Measurements from ENCODE around the gene EYA2.
"Not testable (repeated sequence)": the region's sequence is repeated elsewhere in the genome, so short reads cannot be mapped to it uniquely, and the experiment has no call there.

Gene EYA2

DNA sequence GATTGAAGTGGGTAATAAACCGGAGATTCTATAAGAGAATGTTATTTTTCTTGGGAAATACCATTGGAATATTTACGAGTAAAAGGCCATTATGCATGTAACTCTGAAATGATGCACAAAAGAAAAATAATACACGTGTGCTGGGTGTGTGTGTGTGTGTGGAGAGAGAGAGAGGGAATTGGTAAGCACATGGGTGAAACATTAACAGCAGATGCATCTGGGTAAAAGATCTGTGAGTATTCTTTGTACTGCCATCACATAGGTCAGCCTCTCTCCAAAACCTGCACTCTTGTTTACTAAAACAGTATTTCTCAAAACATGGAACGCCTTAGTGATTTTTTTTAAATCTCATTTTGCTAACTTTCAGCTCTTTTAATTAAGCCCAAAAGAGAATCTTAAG is 28.9 kb downstream of the EYA2 start:
- DNase-seq (ENCODE audit: low read depth): no peak
- no peak overlapping the region for H3K4me3 ChIP-seq (ENCODE audit: low read depth, low read length)
- TF ChIP-seq, protein P1, sequence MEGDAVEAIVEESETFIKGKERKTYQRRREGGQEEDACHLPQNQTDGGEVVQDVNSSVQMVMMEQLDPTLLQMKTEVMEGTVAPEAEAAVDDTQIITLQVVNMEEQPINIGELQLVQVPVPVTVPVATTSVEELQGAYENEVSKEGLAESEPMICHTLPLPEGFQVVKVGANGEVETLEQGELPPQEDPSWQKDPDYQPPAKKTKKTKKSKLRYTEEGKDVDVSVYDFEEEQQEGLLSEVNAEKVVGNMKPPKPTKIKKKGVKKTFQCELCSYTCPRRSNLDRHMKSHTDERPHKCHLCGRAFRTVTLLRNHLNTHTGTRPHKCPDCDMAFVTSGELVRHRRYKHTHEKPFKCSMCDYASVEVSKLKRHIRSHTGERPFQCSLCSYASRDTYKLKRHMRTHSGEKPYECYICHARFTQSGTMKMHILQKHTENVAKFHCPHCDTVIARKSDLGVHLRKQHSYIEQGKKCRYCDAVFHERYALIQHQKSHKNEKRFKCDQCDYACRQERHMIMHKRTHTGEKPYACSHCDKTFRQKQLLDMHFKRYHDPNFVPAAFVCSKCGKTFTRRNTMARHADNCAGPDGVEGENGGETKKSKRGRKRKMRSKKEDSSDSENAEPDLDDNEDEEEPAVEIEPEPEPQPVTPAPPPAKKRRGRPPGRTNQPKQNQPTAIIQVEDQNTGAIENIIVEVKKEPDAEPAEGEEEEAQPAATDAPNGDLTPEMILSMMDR (IDR thresholded peaks at IDR 0.05; ENCODE audit: insufficient read depth, low read depth, low read length, missing control alignments): no peak

DNA sequence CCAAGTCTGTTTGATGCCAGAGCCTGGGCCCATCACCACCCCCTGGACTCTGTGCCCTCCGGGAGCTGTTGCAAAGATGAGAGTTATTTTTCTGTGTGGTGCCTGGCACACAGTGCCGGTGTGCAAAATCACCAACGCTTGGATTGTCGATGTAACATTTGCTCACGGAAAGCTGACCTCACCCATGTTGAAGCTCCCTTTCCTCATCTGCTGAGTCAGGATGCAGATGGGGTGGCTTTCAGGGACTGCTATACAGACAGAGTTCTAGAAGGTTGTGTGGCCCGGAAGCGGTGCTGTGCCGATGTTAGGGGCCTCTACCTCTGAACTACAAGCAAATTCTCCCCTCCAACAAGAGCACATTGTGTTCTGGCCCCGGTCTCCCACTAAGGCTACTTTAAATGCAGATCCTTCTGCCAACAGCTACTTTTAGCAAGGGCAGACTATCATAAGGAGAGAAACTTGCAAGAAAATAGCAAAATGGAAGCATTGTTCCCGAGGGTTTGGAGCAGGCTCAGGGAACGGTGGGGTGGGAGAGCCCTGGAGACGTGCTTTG is 34.0 kb downstream of the EYA2 start:
- H3K4me3 ChIP-seq (ENCODE audit: low read depth, low read length): no peak overlapping the region
- DNase-seq (ENCODE audit: low read depth): no peak
- TF ChIP-seq, protein P1 (IDR thresholded peaks at IDR 0.05; ENCODE audit: insufficient read depth, low read depth, low read length, missing control alignments): no peak

DNA sequence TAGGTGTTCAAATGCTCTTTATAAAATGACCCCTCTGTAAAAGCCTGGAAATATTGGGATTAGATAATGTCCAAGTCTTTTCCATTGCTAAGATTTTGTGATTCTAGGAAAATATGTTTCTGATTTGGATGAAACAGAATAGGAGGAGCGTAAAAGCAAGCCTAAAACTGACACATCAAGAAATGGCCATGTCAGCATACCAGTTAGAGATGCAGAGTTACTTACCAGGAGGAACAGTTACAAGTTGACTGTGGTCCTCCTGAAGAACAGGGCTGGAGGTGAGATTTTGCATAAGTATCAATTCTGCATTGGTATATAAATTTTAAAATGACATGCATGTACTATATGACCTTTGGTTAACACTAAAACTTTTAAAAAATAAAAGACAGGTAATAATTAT is 35.3 kb downstream of the EYA2 start:
- DNase-seq (ENCODE audit: low read depth): no peak
- TF ChIP-seq, protein P1 (IDR thresholded peaks at IDR 0.05; ENCODE audit: insufficient read depth, low read depth, low read length, missing control alignments): no peak
- H3K4me3 ChIP-seq (ENCODE audit: low read depth, low read length): no peak overlapping the region

DNA sequence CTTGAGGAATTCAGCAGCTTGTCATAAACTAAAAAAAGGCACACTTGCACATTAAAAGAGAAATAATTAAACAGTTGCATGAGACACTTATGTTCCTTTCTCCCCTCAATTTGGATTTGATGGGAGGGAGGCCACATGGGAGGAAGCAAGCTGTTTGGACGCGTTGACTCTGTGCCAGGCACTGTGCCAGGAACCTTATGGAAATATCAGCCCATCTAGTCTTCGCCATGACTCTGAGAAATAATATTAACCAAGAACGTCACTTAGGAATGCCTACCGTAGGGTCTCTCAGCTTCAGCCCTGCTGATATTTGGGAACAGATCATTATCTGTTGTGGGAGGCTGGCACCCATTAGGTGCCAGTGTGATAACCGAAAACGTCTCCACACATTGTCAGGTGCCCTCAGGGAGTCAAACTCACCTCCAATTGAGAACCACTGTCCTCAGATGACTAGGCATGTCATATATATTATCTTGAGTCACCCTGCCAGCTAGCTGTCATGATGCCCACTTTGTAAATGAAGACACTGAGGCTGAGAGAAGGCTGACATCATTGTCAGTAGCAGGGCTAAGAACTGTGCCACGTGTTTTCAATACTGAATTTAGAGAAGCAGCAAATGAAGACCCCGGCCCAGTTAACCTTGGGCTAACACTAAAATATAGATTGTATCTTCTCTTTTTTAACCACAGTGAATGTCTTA is 36.1 kb downstream of the EYA2 start:
- DNase-seq (ENCODE audit: low read depth): no peak
- no peak overlapping the region for H3K4me3 ChIP-seq (ENCODE audit: low read depth, low read length)
- TF ChIP-seq, protein P1 (IDR thresholded peaks at IDR 0.05; ENCODE audit: insufficient read depth, low read depth, low read length, missing control alignments): no peak

DNA sequence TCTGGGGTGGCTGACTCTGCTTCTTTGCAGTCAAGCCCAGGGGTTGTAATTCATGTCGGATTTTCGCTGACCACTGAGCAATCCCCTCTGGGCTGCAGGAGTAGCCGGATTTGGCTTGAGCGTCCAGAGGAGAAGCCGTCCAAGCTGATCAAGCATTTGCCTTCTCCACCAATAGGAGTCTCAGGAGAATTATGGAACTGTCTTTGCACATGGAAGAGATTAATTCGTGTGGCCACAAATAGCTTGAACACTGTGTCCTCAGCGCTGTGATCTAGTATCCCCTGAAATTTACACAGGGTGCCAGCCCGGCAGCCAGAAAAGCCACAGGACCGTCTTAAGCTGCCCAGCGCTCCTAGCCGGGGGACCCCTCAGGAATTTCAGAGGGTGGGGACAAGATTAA is 37.1 kb downstream of the EYA2 start:
- TF ChIP-seq, protein P1 (IDR thresholded peaks at IDR 0.05; ENCODE audit: insufficient read depth, low read depth, low read length, missing control alignments): no peak
- H3K4me3 ChIP-seq (ENCODE audit: low read depth, low read length): no peak overlapping the region
- DNase-seq (ENCODE audit: low read depth): no peak

DNA sequence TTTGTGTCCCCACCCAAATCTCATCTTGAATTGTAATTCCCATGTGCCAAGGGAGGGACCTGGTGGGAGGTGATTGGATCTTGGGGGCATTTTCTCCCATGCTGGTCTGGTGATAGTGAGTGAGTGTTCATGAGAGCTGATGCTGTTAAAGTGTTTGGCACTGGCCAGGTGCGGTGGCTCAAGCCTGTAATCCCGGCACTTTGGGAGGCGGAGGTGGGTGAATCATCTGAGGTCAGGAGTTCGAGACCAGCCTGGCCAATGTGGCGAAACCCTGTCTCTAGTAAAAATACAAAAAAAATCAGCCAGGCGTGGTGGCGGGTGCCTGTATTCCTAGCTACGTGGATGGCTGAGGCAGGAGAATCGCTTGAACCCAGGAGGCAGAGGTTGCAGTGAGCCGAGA is 37.8 kb downstream of the EYA2 start:
- DNase-seq (ENCODE audit: low read depth); H3K4me3 ChIP-seq (ENCODE audit: low read depth, low read length): not testable (repeated sequence)

DNA sequence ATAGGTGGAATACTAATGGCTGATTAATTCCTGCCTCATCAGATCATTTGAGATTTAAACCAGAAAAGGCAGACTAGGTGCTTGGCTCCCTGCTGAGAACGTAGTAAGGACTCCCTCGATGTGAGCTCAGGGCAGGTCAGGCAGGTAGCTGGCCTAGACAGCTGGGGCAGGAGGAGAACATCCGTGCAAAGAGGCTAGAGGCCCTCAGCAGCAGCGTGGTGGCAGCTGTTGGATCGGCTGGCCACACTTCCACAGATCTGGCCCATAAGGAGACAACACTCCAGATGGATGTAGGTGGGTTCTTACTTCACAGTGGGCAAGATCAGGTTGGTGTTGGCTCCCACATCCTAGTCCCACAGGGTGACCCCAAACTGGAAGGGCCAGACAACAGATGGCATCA is 38.5 kb downstream of the EYA2 start:
- TF ChIP-seq, protein P1 (IDR thresholded peaks at IDR 0.05; ENCODE audit: insufficient read depth, low read depth, low read length, missing control alignments): no peak
- no peak for DNase-seq (ENCODE audit: low read depth)

More for the DNA sequence above, 38.5 kb downstream of the EYA2 start:
- no peak overlapping the region for H3K4me3 ChIP-seq (ENCODE audit: low read depth, low read length)
